ENCODE data around the gene KCNK1.

KCNK1 gene

GRCh38 chr1:233638513-233638912 lies 24.6 kb downstream of the KCNK1 start:
- DNase-seq (ENCODE audit: low read depth) = no peak

GRCh38 chr1:233639611-233640010 lies 25.7 kb downstream of the KCNK1 start:
- no peak for DNase-seq (ENCODE audit: low read depth)

- no peak for DNase-seq (ENCODE audit: low read depth)
Observed at GRCh38 chr1:233640179-233640578, 26.3 kb downstream of the KCNK1 start.

- DNase-seq (ENCODE audit: low read depth) = no peak
Observed at GRCh38 chr1:233641029-233641428, 27.1 kb downstream of the KCNK1 start.

GRCh38 chr1:233647073-233647472 lies 33.2 kb downstream of the KCNK1 start:
- DNase-seq (ENCODE audit: low read depth) = no peak

GRCh38 chr1:233647636-233648035 lies 33.7 kb downstream of the KCNK1 start:
- no peak for DNase-seq (ENCODE audit: low read depth)

GRCh38 chr1:233651061-233651460 lies 37.2 kb downstream of the KCNK1 start:
- DNase-seq (ENCODE audit: low read depth) = no peak

- no peak for DNase-seq (ENCODE audit: low read depth)
Observed at GRCh38 chr1:233651563-233652233, 37.8 kb downstream of the KCNK1 start.

- no peak for DNase-seq (ENCODE audit: low read depth)
Observed at GRCh38 chr1:233652526-233652925, 38.6 kb downstream of the KCNK1 start.

GRCh38 chr1:233654658-233655280 lies 40.9 kb downstream of the KCNK1 start:
- DNase-seq (ENCODE audit: low read depth) = no peak

- no peak for DNase-seq (ENCODE audit: low read depth)
Observed at GRCh38 chr1:233655301-233655740, 41.4 kb downstream of the KCNK1 start.

GRCh38 chr1:233656032-233656635 lies 42.2 kb downstream of the KCNK1 start:
- no peak for DNase-seq (ENCODE audit: low read depth)

- DNase-seq (ENCODE audit: low read depth) = no peak
Observed at GRCh38 chr1:233656687-233657086, 42.8 kb downstream of the KCNK1 start.

GRCh38 chr1:233657466-233657865 lies 43.6 kb downstream of the KCNK1 start:
- no peak for DNase-seq (ENCODE audit: low read depth)

GRCh38 chr1:233659495-233659894 lies 45.6 kb downstream of the KCNK1 start:
- no peak for DNase-seq (ENCODE audit: low read depth)

- no peak for DNase-seq (ENCODE audit: low read depth)
Observed at GRCh38 chr1:233661376-233662159, 47.7 kb downstream of the KCNK1 start.

GRCh38 chr1:233662575-233663304 lies 48.8 kb downstream of the KCNK1 start:
- no peak for DNase-seq (ENCODE audit: low read depth)

GRCh38 chr1:233664253-233664652 lies 50.3 kb downstream of the KCNK1 start:
- no peak for DNase-seq (ENCODE audit: low read depth)

- DNase-seq (ENCODE audit: low read depth) = no peak
Observed at GRCh38 chr1:233664804-233665574, 51.1 kb downstream of the KCNK1 start.

- no peak for DNase-seq (ENCODE audit: low read depth)
Observed at GRCh38 chr1:233665575-233666270, 51.8 kb downstream of the KCNK1 start.

GRCh38 chr1:233667741-233668140 lies 53.8 kb downstream of the KCNK1 start:
- DNase-seq (ENCODE audit: low read depth) = no peak

Measured in stimulated activated CD8-positive, alpha-beta memory T cell treated with anti-CD3 and anti-CD28 coated beads, Interleukin-12 subunit alpha, Interleukin-12 subunit beta, amount 100 ng/mL, for 1 hour (primary cell).